ENCODE results near the gene AFAP1.

GRCh38 chr4:7800410-7800809 is 139.3 kb downstream of the AFAP1 start:
- TF ChIP-seq CTCF (conservative IDR thresholded peaks at IDR 0.05; ENCODE audit: low read length) (no peak), EZH2phosphoT487 (IDR thresholded peaks at IDR 0.05; ENCODE audit: borderline replicate concordance, low read depth, low read length) (no peak)
